Activated CD8-positive, alpha-beta T cell treated with anti-CD3 and anti-CD28 coated beads for 36 hours (primary cell): ENCODE data around the gene CCDC87. TPM values are rescaled to one million over a fixed set of nuclear protein-coding genes. Genes with fewer than 3 reads are reported as not detected.

Experiments used
- ATAC-seq: fragments of 200-7000 bp; cut with Tn5 transposase; one replicate; pipeline ENCODE4 v1.10.0; 2021; ENCODE audit warnings: mild to moderate bottlenecking, moderate library complexity
- CTCF ChIA-PET: fragments of 350-600 bp; sonication (Branson Sonifier 250); formaldehyde crosslinking; loops from one replicate; lab custom pipeline; 2021; ENCODE audit warnings: antibody characterized with exemption; lab: Charles Lee
- POLR2A ChIA-PET: fragments of 350-600 bp; sonication (Branson Sonifier 250); formaldehyde crosslinking; loops from one replicate; lab custom pipeline; 2021; ENCODE audit warnings: antibody characterized with exemption; lab: Charles Lee
- DNase-seq: peaks from one replicate; pipeline ENCODE4 v3.0.0-alpha.2; 2020
- H3K27ac Mint-ChIP-seq: one replicate; pipeline ENCODE4 v1.8.0; 2021; ENCODE audit warnings: mild to moderate bottlenecking, mixed read lengths
- H3K27me3 Mint-ChIP-seq: one replicate; pipeline ENCODE4 v1.8.0; 2021; ENCODE audit warnings: mixed read lengths
- H3K36me3 Mint-ChIP-seq: one replicate; pipeline ENCODE4 v1.8.0; 2021; ENCODE audit warnings: low read depth, mixed read lengths
- H3K4me1 Mint-ChIP-seq: one replicate; pipeline ENCODE4 v1.8.0; 2021; ENCODE audit warnings: low read depth, mixed read lengths
- H3K4me3 Mint-ChIP-seq: one replicate; pipeline ENCODE4 v1.8.0; 2021; ENCODE audit warnings: mild to moderate bottlenecking, moderate library complexity, mixed read lengths
- H3K9me3 Mint-ChIP-seq: one replicate; pipeline ENCODE4 v1.8.0; 2021; ENCODE audit warnings: mixed read lengths
- CTCF ChIP-seq: fragments of 200-600 bp; IDR thresholded peaks from one replicate; pipeline ENCODE4 v1.8.0; 2022; ENCODE audit warnings: antibody characterized with exemption, mild to moderate bottlenecking
- intact Hi-C: fragments of 100-400 bp; cut with micrococcal nuclease; formaldehyde crosslinking; loops from one replicate; pipeline ENCODE4 v1.10.0; 2022
- total RNA-seq, 2 experiments: library from RNA; stranded (reverse); gene quantifications; one replicate each; pipeline ENCODE4 v1.2.3, GENCODE V29; 2021

CCDC87 gene
- total RNA-seq, 2 experiments from 2014 or later = 0.14 to 0.27 TPM

DNA sequence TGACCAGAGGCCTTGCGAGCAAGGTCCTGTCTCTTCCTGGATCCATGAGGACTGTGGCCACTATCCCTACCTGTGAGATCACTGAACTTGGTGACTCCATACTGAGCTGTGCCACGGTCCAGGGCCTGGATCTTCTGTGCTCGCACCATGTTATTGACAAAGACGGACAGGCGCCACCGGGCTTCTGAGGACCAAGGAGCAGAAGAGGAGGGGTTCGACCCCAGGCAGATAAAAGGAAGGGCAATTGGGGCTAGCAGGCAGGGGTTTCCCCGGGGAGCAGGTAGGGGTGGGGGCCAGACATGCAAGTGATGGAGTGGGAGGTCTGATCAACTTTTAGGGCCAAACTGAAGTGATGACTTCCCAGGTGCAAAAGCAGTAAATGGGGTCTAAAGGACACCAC is 26.6 kb downstream of the CCDC87 start:
- intact Hi-C loops = no loop called here
- ChIA-PET CTCF (no interaction called here), POLR2A (no interaction called here)
- no peak overlapping the region for H3K27ac Mint-ChIP-seq
- no peaks in the 10 kb centered on the region for H3K27me3 Mint-ChIP-seq
- H3K9me3 Mint-ChIP-seq = no peaks in the 10 kb centered on the region
- DNase-seq = no peak
- no peak overlapping the region for H3K4me3 Mint-ChIP-seq
- no peaks in the 10 kb centered on the region for H3K36me3 Mint-ChIP-seq
- ATAC-seq = no peak
- TF ChIP-seq CTCF = no peak
- peaks cover 2% of the 10 kb centered on the region for H3K4me1 Mint-ChIP-seq

GRCh38 chr11:66564984-66565383 is 27.9 kb downstream of the CCDC87 start:
- H3K36me3 Mint-ChIP-seq = no peaks in the 10 kb centered on the region
- ChIA-PET POLR2A (no interaction called here), CTCF (interaction anchor here (1.0 to 1.4 kb wide), 2 partner anchors 30 to 113 kb away, joined by 3 to 4 read pairs; partner anchors contain the start of gene RBM4B)
- H3K4me3 Mint-ChIP-seq = no peak overlapping the region
- intact Hi-C loops = no loop called here
- no peak for ATAC-seq
- H3K27me3 Mint-ChIP-seq = no peaks in the 10 kb centered on the region
- no peaks in the 10 kb centered on the region for H3K9me3 Mint-ChIP-seq
- no peak for TF ChIP-seq CTCF
- no peak for DNase-seq
- H3K4me1 Mint-ChIP-seq = peaks cover 2% of the 10 kb centered on the region
- no peak overlapping the region for H3K27ac Mint-ChIP-seq

DNA sequence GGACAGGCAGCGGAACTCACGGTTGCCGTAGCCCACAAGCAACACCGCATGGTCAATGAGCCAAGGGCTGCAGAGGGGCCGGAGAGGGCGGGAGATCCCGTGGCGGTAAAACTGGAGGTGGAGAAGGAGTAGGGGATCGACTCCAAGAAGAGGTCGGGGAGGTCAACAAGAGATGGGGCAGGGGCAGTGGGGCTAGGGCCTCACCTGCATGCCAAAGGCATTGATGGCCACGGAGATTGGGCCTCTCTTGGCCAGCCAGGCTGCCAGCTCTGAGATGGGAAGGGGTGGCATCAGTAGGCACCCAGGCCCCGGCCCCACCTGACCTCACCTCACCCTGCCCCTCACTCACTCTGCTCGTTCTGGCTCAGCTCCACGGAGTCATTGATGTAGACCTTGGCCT is 28.3 kb downstream of the CCDC87 start:
- H3K9me3 Mint-ChIP-seq = no peaks in the 10 kb centered on the region
- TF ChIP-seq CTCF = no peak
- H3K27me3 Mint-ChIP-seq = no peaks in the 10 kb centered on the region
- no peak for ATAC-seq
- CTCF ChIA-PET = interaction anchor here (1.0 to 1.4 kb wide), 2 partner anchors 31 to 114 kb away, joined by 3 to 4 read pairs; partner anchors contain the start of gene RBM4B
- POLR2A ChIA-PET = interaction anchor here (1.7 kb wide), 1 partner anchor 30 kb away, joined by 4 read pairs; no protein-coding TSS in a partner anchor
- no peaks in the 10 kb centered on the region for H3K36me3 Mint-ChIP-seq
- no peak for DNase-seq
- peaks cover 2% of the 10 kb centered on the region for H3K4me1 Mint-ChIP-seq
- intact Hi-C loops = no loop called here
- no peak overlapping the region for H3K4me3 Mint-ChIP-seq
- H3K27ac Mint-ChIP-seq = no peak overlapping the region

DNA sequence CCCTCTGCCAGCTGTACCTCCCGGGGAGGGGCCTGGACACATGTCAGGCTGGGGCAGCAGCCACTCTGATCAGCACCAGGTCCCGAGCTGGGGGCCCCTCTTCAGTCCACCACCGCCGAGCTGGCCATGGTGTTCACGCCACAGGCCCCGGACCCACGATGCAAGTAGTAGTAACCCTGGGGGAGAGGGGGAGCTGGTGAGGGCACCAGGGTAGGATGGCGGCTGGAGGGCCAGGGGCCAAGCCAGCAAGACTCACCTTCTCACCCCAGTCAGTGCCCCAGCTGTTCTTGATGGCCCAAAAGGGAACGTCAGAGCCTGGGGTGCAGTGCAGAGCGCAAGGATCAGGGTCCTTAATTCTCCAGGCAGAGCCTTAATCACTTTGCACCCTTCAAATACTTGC is 29.0 kb downstream of the CCDC87 start:
- intact Hi-C loops = no loop called here
- H3K9me3 Mint-ChIP-seq = no peaks in the 10 kb centered on the region
- ATAC-seq (no peak), DNase-seq (no peak)
- H3K4me3 Mint-ChIP-seq = no peak overlapping the region
- ChIA-PET POLR2A (interaction anchor here (1.7 to 1.9 kb wide), 2 partner anchors 14 to 30 kb away, joined by 4 to 6 read pairs; no protein-coding TSS in a partner anchor), CTCF (interaction anchor here (1.4 to 1.8 kb wide), 3 partner anchors 16 to 131 kb away, joined by 3 to 6 read pairs (median 4); partner anchors contain the start of gene RBM4B)
- no peak for TF ChIP-seq CTCF
- H3K36me3 Mint-ChIP-seq = no peaks in the 10 kb centered on the region
- H3K27ac Mint-ChIP-seq = no peak overlapping the region
- H3K4me1 Mint-ChIP-seq = peaks cover 3% of the 10 kb centered on the region
- peaks cover under 1% of the 10 kb centered on the region for H3K27me3 Mint-ChIP-seq

GRCh38 chr11:66562907-66563583 is 29.8 kb downstream of the CCDC87 start:
- ChIA-PET POLR2A (interaction anchor here (0.6 to 1.9 kb wide), 6 partner anchors 13 to 705 kb away, joined by 3 to 6 read pairs (median 4); partner anchors contain the start of gene RBM4B), CTCF (interaction anchor here (1.1 to 1.8 kb wide), 4 partner anchors 16 to 132 kb away, joined by 3 to 7 read pairs (median 4); partner anchors contain the start of genes ACTN3 and RBM4B)
- Mint-ChIP-seq H3K27ac (no peak overlapping the region), H3K4me3 (no peak overlapping the region), H3K27me3 (peaks cover 7% of the 10 kb centered on the region), H3K4me1 (peaks cover 4% of the 10 kb centered on the region), H3K9me3 (no peaks in the 10 kb centered on the region), H3K36me3 (no peaks in the 10 kb centered on the region)
- no peak for TF ChIP-seq CTCF
- intact Hi-C loops = no loop called here
- ATAC-seq (no peak), DNase-seq (no peak)
